Measurements from ENCODE around the gene CCDC15. TPM values are rescaled to one million over a fixed set of nuclear protein-coding genes. Genes with fewer than 3 reads are reported as not detected.

The CCDC15 gene
- total RNA-seq, 1 donor, result 2.2 TPM

GRCh38 chr11:125062931-125063428, 109.0 kb downstream of the CCDC15 start, which contains the start of gene SLC37A2:
SLC37A2 (plus strand) TSS chr11:125063305; CDS start chr11:125063368, 63 bp downstream.
- peak within 1 kb of the TSS; percentile 88 for H3K4me3 ChIP-seq (ENCODE audit: insufficient read depth, low read length)
- H3K4me1 ChIP-seq (ENCODE audit: insufficient read depth, low read length), result peaks cover 7% of the 10 kb centered on the region
- no peaks in the 10 kb centered on the region for H4K20me1 ChIP-seq (ENCODE audit: insufficient read depth, low read length)
- peak; percentile 93 for DNase-seq (ENCODE audit: insufficient read length, low spot score, missing footprints)
- H3K9me3 ChIP-seq (ENCODE audit: low read depth, low read length), result no peaks in the 10 kb centered on the region
- peak; percentile 11 for TF ChIP-seq CTCF (IDR thresholded peaks at IDR 0.05; ENCODE audit: extremely low read depth, low read depth, low read length)
- H3K27me3 ChIP-seq (ENCODE audit: insufficient read depth, low read length), result no peaks in the 10 kb centered on the region
- H3K27ac ChIP-seq (ENCODE audit: low read depth, low read length), result no peak within 1 kb of the TSS
- no peaks in the 10 kb centered on the region for H3K36me3 ChIP-seq (ENCODE audit: insufficient read depth, low read length)
- no peaks in the 10 kb centered on the region for H3K79me2 ChIP-seq (ENCODE audit: insufficient read depth, low read length)
- H3K4me2 ChIP-seq (ENCODE audit: insufficient read depth, low read length), result peak within 1 kb of the TSS; percentile 93
- peak within 1 kb of the TSS; percentile 97 for H2AFZ ChIP-seq (ENCODE audit: low read length)

- Histone ChIP-seq H3K4me1 (ENCODE audit: insufficient read depth, low read length) (peaks cover 7% of the 10 kb centered on the region), H2AFZ (ENCODE audit: low read length) (peak overlapping the region; percentile 97), H3K4me3 (ENCODE audit: insufficient read depth, low read length) (peak overlapping the region; percentile 88), H3K4me2 (ENCODE audit: insufficient read depth, low read length) (peak overlapping the region; percentile 93), H4K20me1 (ENCODE audit: insufficient read depth, low read length) (no peaks in the 10 kb centered on the region), H3K9me3 (ENCODE audit: low read depth, low read length) (no peaks in the 10 kb centered on the region), H3K27ac (ENCODE audit: low read depth, low read length) (no peak overlapping the region), H3K79me2 (ENCODE audit: insufficient read depth, low read length) (no peaks in the 10 kb centered on the region), H3K27me3 (ENCODE audit: insufficient read depth, low read length) (no peaks in the 10 kb centered on the region), H3K36me3 (ENCODE audit: insufficient read depth, low read length) (no peaks in the 10 kb centered on the region)
- peak; percentile 79 for DNase-seq (ENCODE audit: insufficient read length, low spot score, missing footprints)
- no peak for TF ChIP-seq CTCF (IDR thresholded peaks at IDR 0.05; ENCODE audit: extremely low read depth, low read depth, low read length)
Observed at GRCh38 chr11:125063429-125064043, 109.5 kb downstream of the CCDC15 start.

- DNase-seq (ENCODE audit: insufficient read length, low spot score, missing footprints), result no peak
- Histone ChIP-seq H3K4me3 (ENCODE audit: insufficient read depth, low read length) (peak overlapping the region; percentile 88), H2AFZ (ENCODE audit: low read length) (peak overlapping the region; percentile 97), H3K4me2 (ENCODE audit: insufficient read depth, low read length) (peak overlapping the region; percentile 93), H3K27ac (ENCODE audit: low read depth, low read length) (no peak overlapping the region), H3K79me2 (ENCODE audit: insufficient read depth, low read length) (no peaks in the 10 kb centered on the region), H3K9me3 (ENCODE audit: low read depth, low read length) (no peaks in the 10 kb centered on the region), H3K4me1 (ENCODE audit: insufficient read depth, low read length) (peaks cover 7% of the 10 kb centered on the region), H3K36me3 (ENCODE audit: insufficient read depth, low read length) (no peaks in the 10 kb centered on the region), H4K20me1 (ENCODE audit: insufficient read depth, low read length) (no peaks in the 10 kb centered on the region), H3K27me3 (ENCODE audit: insufficient read depth, low read length) (no peaks in the 10 kb centered on the region)
- no peak for TF ChIP-seq CTCF (IDR thresholded peaks at IDR 0.05; ENCODE audit: extremely low read depth, low read depth, low read length)
Observed at GRCh38 chr11:125064070-125064469, 110.1 kb downstream of the CCDC15 start.

GRCh38 chr11:125068368-125068767, 114.4 kb downstream of the CCDC15 start:
- Histone ChIP-seq H3K4me1 (ENCODE audit: insufficient read depth, low read length) (peaks cover 16% of the 10 kb centered on the region), H4K20me1 (ENCODE audit: insufficient read depth, low read length) (no peaks in the 10 kb centered on the region), H3K36me3 (ENCODE audit: insufficient read depth, low read length) (no peaks in the 10 kb centered on the region), H3K4me2 (ENCODE audit: insufficient read depth, low read length) (no peak overlapping the region), H3K9me3 (ENCODE audit: low read depth, low read length) (no peaks in the 10 kb centered on the region), H2AFZ (ENCODE audit: low read length) (no peak overlapping the region), H3K27me3 (ENCODE audit: insufficient read depth, low read length) (no peaks in the 10 kb centered on the region), H3K27ac (ENCODE audit: low read depth, low read length) (no peak overlapping the region), H3K79me2 (ENCODE audit: insufficient read depth, low read length) (no peaks in the 10 kb centered on the region), H3K4me3 (ENCODE audit: insufficient read depth, low read length) (no peak overlapping the region)
- no peak for TF ChIP-seq CTCF (IDR thresholded peaks at IDR 0.05; ENCODE audit: extremely low read depth, low read depth, low read length)
- DNase-seq (ENCODE audit: insufficient read length, low spot score, missing footprints), result no peak
